ENCODE results near the gene FN1.

DNA sequence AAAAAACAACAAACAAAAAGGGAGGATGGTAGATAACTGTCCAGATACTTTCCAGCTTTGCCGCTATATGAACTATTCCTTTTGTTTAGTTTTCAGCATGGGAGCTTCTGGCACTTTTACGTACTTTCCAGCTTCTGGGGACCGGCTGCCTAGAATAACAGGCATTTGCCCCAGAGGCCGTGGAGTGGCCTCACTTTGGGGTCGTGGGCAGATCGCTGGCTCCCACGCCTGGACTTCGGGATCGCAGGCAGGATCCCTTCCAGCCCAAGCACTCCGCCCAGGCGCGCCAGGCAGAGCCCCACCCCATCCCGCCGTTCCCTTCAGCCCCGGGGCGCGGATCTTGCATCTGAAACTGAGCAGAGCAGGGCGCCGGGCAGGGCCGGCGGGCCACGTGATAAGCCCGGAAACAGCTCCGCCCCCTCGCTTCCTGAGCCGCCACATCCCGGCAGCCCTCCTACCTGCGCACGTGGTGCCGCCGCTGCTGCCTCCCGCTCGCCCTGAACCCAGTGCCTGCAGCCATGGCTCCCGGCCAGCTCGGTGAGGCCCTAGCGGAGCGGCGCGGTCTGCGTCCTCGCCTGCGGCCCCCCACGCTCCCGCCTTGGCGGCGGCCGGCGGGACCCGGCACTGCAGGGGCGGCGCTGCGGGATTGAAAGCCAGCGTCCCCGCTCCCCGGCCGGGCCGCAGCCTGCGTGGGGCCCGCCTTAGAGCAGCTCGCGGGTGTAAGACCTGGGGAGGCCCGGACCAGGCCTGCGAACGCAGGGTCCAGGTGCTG, 124.1 kb downstream of the FN1 start, which contains the start of gene ATIC:
- TF ChIP-seq, protein P1, sequence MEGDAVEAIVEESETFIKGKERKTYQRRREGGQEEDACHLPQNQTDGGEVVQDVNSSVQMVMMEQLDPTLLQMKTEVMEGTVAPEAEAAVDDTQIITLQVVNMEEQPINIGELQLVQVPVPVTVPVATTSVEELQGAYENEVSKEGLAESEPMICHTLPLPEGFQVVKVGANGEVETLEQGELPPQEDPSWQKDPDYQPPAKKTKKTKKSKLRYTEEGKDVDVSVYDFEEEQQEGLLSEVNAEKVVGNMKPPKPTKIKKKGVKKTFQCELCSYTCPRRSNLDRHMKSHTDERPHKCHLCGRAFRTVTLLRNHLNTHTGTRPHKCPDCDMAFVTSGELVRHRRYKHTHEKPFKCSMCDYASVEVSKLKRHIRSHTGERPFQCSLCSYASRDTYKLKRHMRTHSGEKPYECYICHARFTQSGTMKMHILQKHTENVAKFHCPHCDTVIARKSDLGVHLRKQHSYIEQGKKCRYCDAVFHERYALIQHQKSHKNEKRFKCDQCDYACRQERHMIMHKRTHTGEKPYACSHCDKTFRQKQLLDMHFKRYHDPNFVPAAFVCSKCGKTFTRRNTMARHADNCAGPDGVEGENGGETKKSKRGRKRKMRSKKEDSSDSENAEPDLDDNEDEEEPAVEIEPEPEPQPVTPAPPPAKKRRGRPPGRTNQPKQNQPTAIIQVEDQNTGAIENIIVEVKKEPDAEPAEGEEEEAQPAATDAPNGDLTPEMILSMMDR (IDR thresholded peaks at IDR 0.05) = peak; percentile 16
- TF ChIP-seq RFX5 (IDR thresholded peaks at IDR 0.05; ENCODE audit: low read length) (no peak), MAX (IDR thresholded peaks at IDR 0.05; ENCODE audit: low read depth) (peak; percentile 99), JUND (IDR thresholded peaks at IDR 0.05) (no peak), YY1 (IDR thresholded peaks at IDR 0.05; ENCODE audit: low read depth) (no peak), EP300 (IDR thresholded peaks at IDR 0.05; ENCODE audit: borderline replicate concordance in 1 of 2, low read depth in 1 of 2, low read length in 1 of 2) (peak in 1 of 2 experiments; percentile 57; a peak in 1 of 4 replicates), MXI1 (IDR thresholded peaks at IDR 0.05; ENCODE audit: low read depth, low read length) (peak; percentile 97), EZH2phosphoT487 (IDR thresholded peaks at IDR 0.05; ENCODE audit: borderline replicate concordance, low read depth) (no peak), RCOR1 (IDR thresholded peaks at IDR 0.05; ENCODE audit: low read length) (no peak; the same call in 1 of the 2 replicates), RAD21 (IDR thresholded peaks at IDR 0.05; ENCODE audit: low read length) (peak; percentile 24; the same call in 1 of the 2 replicates), GATA2 (CRISPR knock-in tag; IDR thresholded peaks at IDR 0.05) (peak; percentile 57), NFIC (IDR thresholded peaks at IDR 0.05; ENCODE audit: borderline replicate concordance) (no peak; the same call in 1 of the 2 replicates), SMC3 (IDR thresholded peaks at IDR 0.05; ENCODE audit: low read depth, low read length) (0 out of 2 replicates have a peak, but pooled peaks have one; percentile 1), POLR2AphosphoS5 (IDR thresholded peaks at IDR 0.05; ENCODE audit: low read depth, low read length) (peak; percentile 76)

All from SK-N-SH (cell line).